Colonic mucosa (tissue), 4 donors: Measurements from ENCODE around the gene GRAMD1C. TPM values are rescaled to one million over a fixed set of nuclear protein-coding genes. Genes with fewer than 3 reads are reported as not detected.

Experiments used
- DNase-seq: peaks from one replicate; pipeline ENCODE4 v3.0.0-alpha.2; 2020
- H3K27ac ChIP-seq: fragments of 200-600 bp; one replicate; pipeline ENCODE4 v1.8.0; 2021
- H3K27me3 ChIP-seq: fragments of 200-600 bp; one replicate; pipeline ENCODE4 v1.8.0; 2021
- H3K36me3 ChIP-seq: fragments of 200-600 bp; one replicate; pipeline ENCODE4 v1.8.0; 2021
- H3K4me1 ChIP-seq: fragments of 200-600 bp; one replicate; pipeline ENCODE4 v1.8.0; 2021; ENCODE audit warnings: mild to moderate bottlenecking
- H3K4me3 ChIP-seq: fragments of 200-600 bp; one replicate; pipeline ENCODE4 v1.8.0; 2021
- H3K9ac ChIP-seq, 2 donors: one replicate each; pipeline ENCODE4 v1.7.0; 2013; ENCODE audit warnings: control low read depth in 2 of 2, low read depth in 2 of 2, low read length in 2 of 2
- H3K9me3 ChIP-seq: fragments of 200-600 bp; one replicate; pipeline ENCODE4 v1.8.0; 2021
- intact Hi-C: fragments of 100-400 bp; cut with DNase I; formaldehyde crosslinking; loops from one replicate; pipeline ENCODE4 v1.14.1; 2022
- total RNA-seq, 2 donors: library from RNA; stranded (reverse); fragmentation: NEBNext Ultra II Directional in 1 of 2; extraction: Animal tissue kit (Norgen Biotek cat#: 25700) in 1 of 2; gene quantifications; one replicate each; pipeline ENCODE4 v1.2.1, GENCODE V29; 2021
- TF ChIP-seq, protein P1 (sequence below): fragments of 200-600 bp; IDR thresholded peaks from one replicate; pipeline ENCODE4 v1.8.0; 2022; ENCODE audit warnings: antibody characterized with exemption, mild to moderate bottlenecking
- donor health status: healthy.
- donor health status: DM: no; HTN: no; CAD: no.
- donor health status: DM: no; HTN: no; CAD: no.

Gene GRAMD1C
- total RNA-seq, 2 donors from 2014 or later: 4.1 to 10.2 TPM

DNA sequence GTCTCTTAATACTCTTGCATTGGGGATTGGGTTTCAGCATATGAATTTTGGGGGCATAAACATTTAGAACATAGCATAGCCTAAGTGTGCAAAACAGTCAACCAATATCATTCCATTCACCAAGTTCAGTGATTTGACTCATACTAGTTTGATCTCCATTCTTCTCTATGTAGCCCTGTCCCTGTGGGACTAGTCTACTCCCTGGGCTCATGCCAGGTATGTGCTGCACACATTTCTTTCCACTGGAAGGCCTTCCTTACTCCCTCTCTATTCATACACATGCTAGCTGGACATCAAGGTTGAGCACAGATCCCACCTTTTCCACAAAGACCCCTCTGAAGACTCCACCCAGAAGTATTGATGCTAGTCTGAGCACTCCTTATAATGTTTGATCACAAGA lies 114.3 kb downstream of the GRAMD1C start:
- DNase-seq: no peak

DNA sequence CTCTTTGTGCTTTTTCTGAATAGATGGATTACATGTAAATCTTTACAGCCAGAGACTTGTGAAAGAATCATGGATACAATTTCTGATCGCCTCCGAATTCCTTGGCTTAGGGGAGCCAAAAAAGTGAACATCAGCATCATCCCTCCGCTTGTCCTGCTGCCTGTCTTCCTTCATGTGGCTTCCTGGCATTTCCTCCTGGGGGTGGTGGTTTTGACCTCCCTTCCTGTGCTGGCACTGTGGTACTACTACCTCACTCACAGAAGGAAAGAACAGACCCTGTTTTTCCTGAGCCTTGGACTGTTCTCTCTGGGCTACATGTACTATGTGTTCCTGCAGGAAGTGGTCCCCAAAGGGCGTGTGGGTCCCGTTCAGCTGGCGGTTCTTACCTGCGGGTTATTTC lies 115.1 kb downstream of the GRAMD1C start:
- TF ChIP-seq, protein P1, sequence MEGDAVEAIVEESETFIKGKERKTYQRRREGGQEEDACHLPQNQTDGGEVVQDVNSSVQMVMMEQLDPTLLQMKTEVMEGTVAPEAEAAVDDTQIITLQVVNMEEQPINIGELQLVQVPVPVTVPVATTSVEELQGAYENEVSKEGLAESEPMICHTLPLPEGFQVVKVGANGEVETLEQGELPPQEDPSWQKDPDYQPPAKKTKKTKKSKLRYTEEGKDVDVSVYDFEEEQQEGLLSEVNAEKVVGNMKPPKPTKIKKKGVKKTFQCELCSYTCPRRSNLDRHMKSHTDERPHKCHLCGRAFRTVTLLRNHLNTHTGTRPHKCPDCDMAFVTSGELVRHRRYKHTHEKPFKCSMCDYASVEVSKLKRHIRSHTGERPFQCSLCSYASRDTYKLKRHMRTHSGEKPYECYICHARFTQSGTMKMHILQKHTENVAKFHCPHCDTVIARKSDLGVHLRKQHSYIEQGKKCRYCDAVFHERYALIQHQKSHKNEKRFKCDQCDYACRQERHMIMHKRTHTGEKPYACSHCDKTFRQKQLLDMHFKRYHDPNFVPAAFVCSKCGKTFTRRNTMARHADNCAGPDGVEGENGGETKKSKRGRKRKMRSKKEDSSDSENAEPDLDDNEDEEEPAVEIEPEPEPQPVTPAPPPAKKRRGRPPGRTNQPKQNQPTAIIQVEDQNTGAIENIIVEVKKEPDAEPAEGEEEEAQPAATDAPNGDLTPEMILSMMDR: no peak
- H3K9ac ChIP-seq: no peak overlapping the region
- H3K4me3 ChIP-seq: no peak overlapping the region
- H3K36me3 ChIP-seq: no peaks in the 10 kb centered on the region
- no peak for DNase-seq
- H3K4me1 ChIP-seq: no peaks in the 10 kb centered on the region
- intact Hi-C loops: no loop called here
- H3K27ac ChIP-seq: no peak overlapping the region
- no peaks in the 10 kb centered on the region for H3K27me3 ChIP-seq
- H3K9me3 ChIP-seq: no peaks in the 10 kb centered on the region

More for the DNA sequence above, 114.3 kb downstream of the GRAMD1C start:
- intact Hi-C loops: no loop called here
- Histone ChIP-seq H3K36me3 (no peaks in the 10 kb centered on the region), H3K9me3 (no peaks in the 10 kb centered on the region), H3K4me3 (no peak overlapping the region), H3K9ac (no peak overlapping the region), H3K4me1 (no peaks in the 10 kb centered on the region), H3K27ac (no peak overlapping the region), H3K27me3 (no peaks in the 10 kb centered on the region)
- TF ChIP-seq, protein P1: no peak

DNA sequence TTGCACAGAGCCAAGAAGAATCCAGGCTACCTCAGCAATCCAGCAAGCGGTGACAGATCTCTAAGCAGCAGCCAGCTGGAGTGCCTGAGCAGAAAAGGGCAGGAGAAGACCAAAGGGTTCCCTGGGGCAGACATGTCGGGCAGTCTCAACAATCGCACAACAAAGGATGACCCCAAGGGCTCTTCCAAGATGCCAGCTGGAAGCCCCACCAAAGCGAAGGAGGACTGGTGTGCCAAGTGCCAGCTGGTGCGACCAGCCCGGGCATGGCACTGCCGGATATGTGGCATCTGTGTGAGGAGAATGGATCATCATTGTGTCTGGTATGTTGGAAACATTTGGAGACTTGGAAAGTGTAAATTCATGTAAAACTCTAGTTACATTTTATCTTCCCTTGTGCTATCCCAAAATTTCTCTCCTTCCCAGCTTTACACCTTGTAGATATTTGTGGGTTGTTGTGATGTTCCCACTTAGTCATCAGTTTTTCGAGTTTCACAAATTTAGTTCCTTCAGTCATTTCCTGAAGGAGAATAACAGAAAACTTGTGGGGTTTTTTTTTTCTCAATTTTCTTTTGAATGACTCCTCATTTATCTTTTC lies 115.6 kb downstream of the GRAMD1C start:
- Histone ChIP-seq H3K4me3 (no peak overlapping the region), H3K4me1 (no peaks in the 10 kb centered on the region), H3K9me3 (no peaks in the 10 kb centered on the region), H3K36me3 (no peaks in the 10 kb centered on the region), H3K27ac (no peak overlapping the region), H3K27me3 (no peaks in the 10 kb centered on the region), H3K9ac (no peak overlapping the region)
- intact Hi-C loops: no loop called here
- TF ChIP-seq, protein P1: no peak
- DNase-seq: no peak

DNA sequence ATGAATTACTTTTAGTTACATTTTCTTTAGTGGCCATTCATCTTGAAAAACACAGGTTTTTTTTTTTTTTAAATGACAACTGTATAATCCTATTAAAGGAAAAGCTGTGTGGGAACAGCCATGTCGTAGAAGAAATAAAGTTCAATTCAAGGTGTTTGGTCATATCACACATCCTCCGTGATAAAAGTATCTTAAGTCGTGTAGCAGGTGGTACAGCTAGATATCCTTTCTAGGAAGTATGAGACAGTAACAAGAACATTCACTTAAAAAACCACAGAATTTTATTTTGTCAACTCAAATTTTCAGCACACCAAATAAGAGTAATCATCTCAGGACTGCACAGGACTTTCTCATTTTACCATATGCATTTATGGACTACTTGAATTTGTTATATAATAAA lies 125.3 kb downstream of the GRAMD1C start:
- Histone ChIP-seq H3K4me3 (no peak overlapping the region), H3K9ac (no peak overlapping the region), H3K36me3 (no peaks in the 10 kb centered on the region), H3K27me3 (no peaks in the 10 kb centered on the region), H3K9me3 (no peaks in the 10 kb centered on the region), H3K4me1 (no peaks in the 10 kb centered on the region), H3K27ac (no peak overlapping the region)
- no peak for DNase-seq
- TF ChIP-seq, protein P1: no peak
- intact Hi-C loops: no loop called here

DNA sequence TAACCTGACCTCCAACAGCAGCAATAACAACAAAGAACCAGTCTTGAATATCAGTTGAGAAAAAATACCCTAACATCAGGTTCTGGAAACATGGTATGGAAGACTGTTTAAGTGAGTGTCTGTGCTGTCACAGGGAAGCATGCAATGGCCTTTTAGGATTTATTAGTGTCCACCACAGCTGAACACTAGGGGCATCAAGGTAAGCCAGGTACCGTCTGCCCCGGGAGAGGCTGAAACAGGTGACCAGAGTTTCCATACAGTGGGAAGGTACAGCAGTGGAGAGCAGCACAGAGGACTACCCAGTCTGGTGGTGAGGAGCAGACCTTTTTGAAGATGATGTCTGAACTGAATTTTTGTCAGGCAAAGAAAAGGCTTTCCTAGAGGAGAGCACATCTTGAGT lies 127.6 kb downstream of the GRAMD1C start:
- Histone ChIP-seq H3K4me3 (no peak overlapping the region), H3K36me3 (no peaks in the 10 kb centered on the region), H3K9me3 (no peaks in the 10 kb centered on the region), H3K27ac (no peak overlapping the region), H3K27me3 (no peaks in the 10 kb centered on the region), H3K4me1 (no peaks in the 10 kb centered on the region), H3K9ac (no peak overlapping the region)
- DNase-seq: no peak
- intact Hi-C loops: no loop called here
- TF ChIP-seq, protein P1: no peak
